HG02970 (cell line): Measurements from ENCODE around the gene TTC32.

Source experiments
- ATAC-seq: cut with Tn5 transposase; IDR thresholded peaks from one replicate; pipeline ENCODE4 v1.9.1; 2021; ENCODE audit warnings: mild to moderate bottlenecking, moderate library complexity, moderate number of reproducible peaks; ENCODE audit not compliant: unreplicated experiment, low FRiP score

TTC32 gene

DNA sequence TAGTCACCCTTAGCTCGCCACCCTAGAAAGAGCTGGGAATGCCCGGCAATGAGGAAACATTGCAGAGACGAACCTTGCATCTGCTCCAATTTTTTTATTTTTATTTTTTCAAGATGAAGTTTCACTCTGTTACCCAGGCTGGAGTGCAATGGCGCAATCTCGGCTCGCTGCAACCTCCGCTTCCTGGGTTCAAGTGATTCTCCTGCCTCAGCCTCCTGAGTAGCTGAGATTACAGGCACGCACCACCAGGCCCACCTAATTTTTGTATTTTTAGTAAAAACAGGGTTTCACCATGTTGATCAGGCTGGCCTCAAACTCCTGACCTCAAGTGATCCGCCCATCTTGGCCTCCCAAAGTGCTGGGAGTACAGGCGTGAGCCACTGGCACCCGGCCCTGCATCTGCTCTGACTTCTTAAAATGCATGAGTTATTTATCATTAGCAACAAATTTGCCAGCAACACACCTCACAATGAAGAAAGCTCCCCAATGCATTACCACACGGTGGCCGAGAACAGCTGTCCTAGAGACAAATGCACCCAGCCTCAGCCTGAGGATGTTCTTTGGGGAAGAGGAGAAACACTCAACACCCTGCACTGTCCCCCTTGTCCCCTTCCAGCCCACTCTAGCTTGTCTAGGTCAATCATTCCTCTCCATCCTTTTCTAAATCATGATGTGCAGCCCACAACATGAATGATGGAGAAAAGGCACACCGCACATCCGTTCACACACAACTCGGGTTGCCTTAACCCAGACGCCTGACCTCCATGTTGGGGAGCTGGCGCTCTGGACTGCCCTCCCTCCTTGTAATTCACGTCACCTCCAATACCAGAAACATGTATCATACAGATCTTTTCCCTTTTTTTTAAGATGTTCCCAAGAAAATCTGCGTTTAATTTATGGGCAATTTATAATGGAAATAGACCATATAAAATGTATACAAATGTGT lies 46.9 kb downstream of the TTC32 start:
- no peak for ATAC-seq

DNA sequence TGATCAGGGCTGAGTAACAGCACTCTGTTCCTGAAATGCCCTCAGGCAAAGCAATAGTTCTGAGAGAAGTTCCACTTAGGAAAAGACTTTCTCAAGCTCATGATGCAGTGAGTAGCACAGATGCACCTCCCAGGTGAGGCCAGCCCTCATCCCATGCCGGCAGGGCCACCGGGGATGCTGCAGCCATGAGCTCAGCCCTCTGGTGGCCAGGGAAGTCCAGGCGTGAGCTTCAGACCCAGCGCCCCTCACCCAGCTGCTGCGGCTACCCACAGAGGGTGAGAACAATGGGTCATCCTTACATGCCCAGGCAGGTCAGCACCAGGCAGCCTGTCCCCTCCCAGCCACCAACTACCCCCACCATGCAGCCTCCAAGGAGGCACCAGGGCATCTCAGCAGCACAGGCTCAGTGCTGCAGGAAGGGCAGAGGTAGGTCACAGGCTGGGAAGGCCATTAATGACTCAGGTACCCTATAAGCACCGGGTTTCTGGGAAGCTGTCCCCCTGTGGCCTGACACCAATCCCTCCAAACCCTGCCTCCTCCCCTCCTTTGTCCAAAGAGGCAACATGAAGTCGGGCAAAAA lies 50.6 kb downstream of the TTC32 start:
- no peak for ATAC-seq

DNA sequence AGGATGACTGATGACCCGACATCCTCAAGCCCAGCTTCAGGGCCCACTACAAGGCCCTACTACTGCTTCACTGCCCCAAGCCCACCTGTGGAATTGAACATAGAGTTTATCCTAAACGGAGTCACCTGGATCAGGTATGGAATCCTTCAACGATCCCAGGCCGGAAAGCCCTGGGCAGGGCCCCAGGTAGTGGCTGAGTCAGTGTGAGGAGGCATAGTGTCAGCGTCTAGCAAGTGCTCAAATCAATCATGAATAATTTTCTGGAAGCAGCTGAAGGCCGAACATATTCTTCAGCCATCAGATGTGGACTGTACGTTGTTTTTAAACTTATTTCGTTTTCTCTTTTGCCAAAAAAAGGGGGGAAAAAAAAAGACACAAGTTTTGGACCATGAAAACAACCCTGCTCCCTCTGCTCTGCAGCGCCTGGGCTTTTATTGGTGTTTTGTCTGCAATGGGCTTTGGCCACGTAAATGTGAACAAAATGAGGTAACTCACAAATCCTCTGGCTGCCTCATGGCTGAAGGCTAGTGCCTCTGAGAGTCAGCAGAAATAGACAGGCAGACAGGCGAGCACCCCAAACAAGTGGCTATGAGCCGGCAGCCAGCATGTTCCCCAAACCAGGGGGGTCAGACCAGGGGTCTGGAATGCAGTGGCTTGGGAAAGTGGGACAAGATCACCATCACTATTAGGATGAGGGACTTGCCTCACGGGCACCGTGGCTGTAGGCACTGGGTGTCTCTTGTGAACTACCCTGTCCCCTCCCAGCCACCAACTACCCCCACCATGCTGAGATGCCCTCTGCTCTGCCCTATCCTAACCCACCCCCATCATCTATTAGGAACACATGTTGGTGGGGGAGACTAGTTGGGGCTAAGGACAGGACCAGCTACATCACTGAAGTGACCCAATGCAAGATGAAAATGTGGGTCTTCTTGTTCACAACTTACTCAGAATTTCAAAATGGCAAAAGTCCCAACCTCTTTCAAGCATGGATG lies 51.4 kb downstream of the TTC32 start:
- ATAC-seq, result no peak

DNA sequence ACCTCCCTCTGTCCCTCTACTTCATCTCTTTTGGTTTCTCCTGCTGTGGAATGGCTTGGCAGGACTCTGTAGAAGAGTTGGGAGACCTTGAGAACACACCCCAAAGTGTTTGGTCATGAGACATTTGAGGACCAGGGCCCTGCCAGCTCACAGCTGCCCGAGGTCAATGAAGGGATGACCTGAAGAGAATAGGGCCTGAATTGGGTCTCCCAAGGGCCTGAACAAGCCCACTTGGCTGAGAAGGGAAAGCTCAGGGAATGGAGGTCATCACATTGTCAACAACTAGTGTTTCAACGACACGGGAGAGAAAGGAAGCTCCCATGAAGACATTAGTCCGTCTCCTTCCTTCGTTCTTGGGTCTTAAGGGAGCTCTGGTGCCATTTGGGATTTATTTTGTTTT lies 52.8 kb downstream of the TTC32 start:
- ATAC-seq, result no peak

DNA sequence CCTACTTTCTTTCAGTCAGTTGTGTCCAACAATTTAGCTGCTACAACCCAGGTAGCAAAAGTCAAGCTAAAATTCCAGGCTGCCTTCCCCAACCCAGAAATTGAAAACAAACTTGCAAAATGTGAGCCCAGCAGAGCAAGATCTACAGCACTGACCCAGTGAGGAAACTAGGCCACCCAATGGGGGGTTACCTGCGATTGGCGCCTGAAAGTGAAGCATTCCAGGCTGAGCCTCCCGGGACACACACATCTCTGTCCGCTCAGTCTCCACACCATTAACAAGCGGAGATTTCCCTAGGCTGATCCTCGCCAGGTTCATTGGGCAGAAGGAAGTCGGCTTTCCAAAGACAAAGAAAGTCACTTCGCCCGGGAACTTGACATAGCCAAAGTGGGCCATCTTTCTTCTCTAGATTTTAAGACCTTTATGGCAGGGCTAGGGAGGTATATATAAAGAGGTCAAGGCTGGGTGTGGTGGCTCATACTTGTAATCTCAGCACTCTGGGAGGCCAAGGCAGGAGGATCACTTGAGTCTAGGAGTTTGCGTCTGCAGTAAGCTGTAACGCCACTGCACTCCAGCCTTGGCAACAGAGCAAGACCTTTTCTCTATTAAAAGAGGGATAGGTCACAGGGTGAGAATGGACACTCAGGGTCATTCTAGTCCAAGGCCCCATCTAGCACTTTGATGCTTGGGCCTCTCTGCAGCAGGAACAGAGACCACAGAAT lies 53.6 kb downstream of the TTC32 start:
- no peak for ATAC-seq

DNA sequence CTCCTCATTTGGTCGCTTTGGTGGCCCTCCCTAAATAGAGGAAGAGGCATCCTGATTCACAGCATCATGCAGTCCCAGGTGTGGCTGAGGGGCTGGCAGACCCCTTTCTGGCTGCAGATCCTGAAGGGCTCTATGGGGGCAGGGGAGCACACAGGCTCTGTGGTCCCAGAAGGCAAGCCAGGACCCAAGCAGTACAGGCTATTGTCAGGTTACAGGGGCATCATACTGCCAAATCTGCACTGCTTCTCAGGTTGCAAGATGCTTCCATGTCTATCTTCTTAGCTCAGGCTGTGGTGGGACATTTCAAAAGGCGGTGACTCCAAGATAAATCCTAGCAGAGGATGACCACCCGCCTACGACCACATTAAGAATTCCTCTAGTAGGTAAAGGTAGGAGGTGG lies 54.3 kb downstream of the TTC32 start:
- ATAC-seq, result no peak
